Measurements from ENCODE around the gene WNT3A.

Gene WNT3A

GRCh38 chr1:228045871-228046270 is 39.1 kb downstream of the WNT3A start:
- Histone ChIP-seq H3K27ac (replicated peaks) (no peak overlapping the region), H3K27me3 (ENCODE audit: insufficient read depth, poor library complexity, severe bottlenecking) (no peaks in the 10 kb centered on the region), H3K4me3 (replicated peaks; ENCODE audit: insufficient read depth, low read length) (no peak overlapping the region)
- TF ChIP-seq, protein P1, sequence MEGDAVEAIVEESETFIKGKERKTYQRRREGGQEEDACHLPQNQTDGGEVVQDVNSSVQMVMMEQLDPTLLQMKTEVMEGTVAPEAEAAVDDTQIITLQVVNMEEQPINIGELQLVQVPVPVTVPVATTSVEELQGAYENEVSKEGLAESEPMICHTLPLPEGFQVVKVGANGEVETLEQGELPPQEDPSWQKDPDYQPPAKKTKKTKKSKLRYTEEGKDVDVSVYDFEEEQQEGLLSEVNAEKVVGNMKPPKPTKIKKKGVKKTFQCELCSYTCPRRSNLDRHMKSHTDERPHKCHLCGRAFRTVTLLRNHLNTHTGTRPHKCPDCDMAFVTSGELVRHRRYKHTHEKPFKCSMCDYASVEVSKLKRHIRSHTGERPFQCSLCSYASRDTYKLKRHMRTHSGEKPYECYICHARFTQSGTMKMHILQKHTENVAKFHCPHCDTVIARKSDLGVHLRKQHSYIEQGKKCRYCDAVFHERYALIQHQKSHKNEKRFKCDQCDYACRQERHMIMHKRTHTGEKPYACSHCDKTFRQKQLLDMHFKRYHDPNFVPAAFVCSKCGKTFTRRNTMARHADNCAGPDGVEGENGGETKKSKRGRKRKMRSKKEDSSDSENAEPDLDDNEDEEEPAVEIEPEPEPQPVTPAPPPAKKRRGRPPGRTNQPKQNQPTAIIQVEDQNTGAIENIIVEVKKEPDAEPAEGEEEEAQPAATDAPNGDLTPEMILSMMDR (IDR thresholded peaks at IDR 0.05; ENCODE audit: insufficient read depth, low read length) = no peak
- TF ChIP-seq REST (IDR thresholded peaks at IDR 0.05; ENCODE audit: insufficient replicate concordance, low read depth) = no peak
- TF ChIP-seq POLR2AphosphoS5 (IDR thresholded peaks at IDR 0.05; ENCODE audit: low read depth) = no peak
- no peak for TF ChIP-seq GABPA (IDR thresholded peaks at IDR 0.05; ENCODE audit: low read depth)
- TF ChIP-seq SPI1 (IDR thresholded peaks at IDR 0.05; ENCODE audit: borderline replicate concordance, low read depth) = no peak
- DNase-seq (ENCODE audit: low read depth in 1 of 2, low spot score in 1 of 2) = no peak

DNA sequence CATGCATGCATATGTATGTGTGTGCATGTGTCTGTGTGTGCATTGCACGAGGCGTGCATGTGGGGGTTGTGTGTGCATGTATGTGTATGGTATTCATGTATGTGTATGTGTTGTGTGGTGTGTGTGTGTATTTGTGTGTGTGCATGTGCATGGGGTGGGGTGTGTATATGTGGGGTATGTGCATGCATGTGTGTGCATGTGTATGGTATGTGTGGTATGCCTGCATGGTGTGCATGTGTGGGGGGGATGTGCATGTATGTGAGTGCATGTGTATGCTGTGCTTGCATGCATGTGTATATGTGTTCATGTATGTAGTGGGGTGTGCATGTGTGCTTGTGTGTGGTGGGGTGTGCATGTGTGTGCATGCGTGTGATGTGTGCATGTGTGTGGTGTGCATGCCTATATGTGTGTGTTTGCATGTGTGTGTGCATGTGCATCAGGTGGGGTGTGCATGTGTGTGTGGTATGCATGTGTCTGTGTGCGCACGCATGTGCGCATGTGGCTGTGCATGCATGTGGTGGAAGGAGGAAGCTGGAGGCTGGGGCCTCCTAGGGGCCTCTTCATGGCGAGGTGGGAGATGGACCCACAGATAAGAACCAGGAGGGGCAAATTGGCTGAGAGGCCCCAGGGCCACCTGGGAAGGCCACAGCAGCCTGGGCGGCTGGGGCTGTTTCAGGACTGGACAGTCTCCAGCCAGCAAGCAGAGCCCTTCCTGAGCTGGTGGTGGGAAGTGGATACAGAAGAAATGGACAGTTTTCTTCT is 39.8 kb downstream of the WNT3A start:
- H3K27me3 ChIP-seq (ENCODE audit: insufficient read depth, poor library complexity, severe bottlenecking) = no peaks in the 10 kb centered on the region
- no peak overlapping the region for H3K27ac ChIP-seq (replicated peaks)
- no peak for DNase-seq (ENCODE audit: low read depth in 1 of 2, low spot score in 1 of 2)
- TF ChIP-seq POLR2AphosphoS5 (IDR thresholded peaks at IDR 0.05; ENCODE audit: low read depth) = no peak
- TF ChIP-seq GABPA (IDR thresholded peaks at IDR 0.05; ENCODE audit: low read depth) = no peak
- no peak for TF ChIP-seq REST (IDR thresholded peaks at IDR 0.05; ENCODE audit: insufficient replicate concordance, low read depth)
- TF ChIP-seq SPI1 (IDR thresholded peaks at IDR 0.05; ENCODE audit: borderline replicate concordance, low read depth) = no peak
- TF ChIP-seq, protein P1 (IDR thresholded peaks at IDR 0.05; ENCODE audit: insufficient read depth, low read length) = no peak
- H3K4me3 ChIP-seq (replicated peaks; ENCODE audit: insufficient read depth, low read length) = no peak overlapping the region

- no peak for TF ChIP-seq GABPA (IDR thresholded peaks at IDR 0.05; ENCODE audit: low read depth)
- TF ChIP-seq, protein P1 (IDR thresholded peaks at IDR 0.05; ENCODE audit: insufficient read depth, low read length) = no peak
- TF ChIP-seq REST (IDR thresholded peaks at IDR 0.05; ENCODE audit: insufficient replicate concordance, low read depth) = no peak
- no peak overlapping the region for H3K27ac ChIP-seq (replicated peaks)
- H3K4me3 ChIP-seq (replicated peaks; ENCODE audit: insufficient read depth, low read length) = no peak overlapping the region
- H3K27me3 ChIP-seq (ENCODE audit: insufficient read depth, poor library complexity, severe bottlenecking) = no peaks in the 10 kb centered on the region
- no peak for DNase-seq (ENCODE audit: low read depth in 1 of 2, low spot score in 1 of 2)
Observed at GRCh38 chr1:228047183-228047466, 40.3 kb downstream of the WNT3A start.

Data from HL-60 (cell line).